Brain microvascular endothelial cell (primary cell): Measurements from ENCODE around the gene TXNDC17.
"Not testable (repeated sequence)": the region's sequence is repeated elsewhere in the genome, so short reads cannot be mapped to it uniquely, and the experiment has no call there.

ENCODE experiments used
- DNase-seq: peaks from one replicate; pipeline ENCODE4 v3.0.0-alpha.2; 2020
- H3K27ac ChIP-seq: fragments of 250-450 bp; sonication (Bioruptor Pico); 2 replicates; pipeline ENCODE4 v1.5.1; 2020; ENCODE audit warnings: mild to moderate bottlenecking, moderate library complexity
- H3K27me3 ChIP-seq: fragments of 250-450 bp; sonication (Bioruptor Pico); replicated peaks from 2 replicates; pipeline ENCODE4 v1.5.1; 2020; ENCODE audit warnings: mild to moderate bottlenecking
- H3K36me3 ChIP-seq: fragments of 250-450 bp; sonication (Bioruptor Pico); replicated peaks from 2 replicates; pipeline ENCODE4 v1.5.1; 2020; ENCODE audit warnings: mild to moderate bottlenecking
- H3K4me3 ChIP-seq: 2 replicates; pipeline ENCODE4 v1.5.1; 2011; ENCODE audit warnings: low read depth, mild to moderate bottlenecking, control low read depth, low read length, moderate library complexity
- CTCF ChIP-seq: IDR thresholded peaks from 2 replicates; pipeline ENCODE4 v1.5.1; 2011; ENCODE audit warnings: low read depth, mild to moderate bottlenecking, moderate library complexity, low read length, control low read depth, inconsistent platforms; ENCODE audit errors: missing control alignments
- in situ Hi-C: cut with HindIII; loops from 2 replicates; pipeline ENCODE4 v1.10.0; 2017; ENCODE audit warnings: low sequenced_read_pairs, low pct_ligation_motif_present

The TXNDC17 gene

GRCh38 chr17:6691546-6691945, 50.7 kb downstream of the TXNDC17 start:
- H3K27ac ChIP-seq: no peak overlapping the region
- no peak for DNase-seq
- H3K4me3 ChIP-seq: no peak overlapping the region
- H3K36me3 ChIP-seq: no peaks in the 10 kb centered on the region
- no peaks in the 10 kb centered on the region for H3K27me3 ChIP-seq
- TF ChIP-seq CTCF: no peak
- in situ Hi-C loops: no loop called here

GRCh38 chr17:6691958-6692357, 51.1 kb downstream of the TXNDC17 start:
- H3K4me3 ChIP-seq, in situ Hi-C loops, H3K27me3 ChIP-seq, H3K27ac ChIP-seq, H3K36me3 ChIP-seq, DNase-seq: not testable (repeated sequence)
